HepG2 (cell line): Measurements from ENCODE around the gene EBF4. TPM values are rescaled to one million over a fixed set of nuclear protein-coding genes. Genes with fewer than 3 reads are reported as not detected.

Experiments used
- ARID3A ChIP-seq: IDR thresholded peaks from 2 replicates; pipeline ENCODE4 v1.6.1; 2012; ENCODE audit warnings: low read depth, low read length, improper control_type of control experiment
- CENPT ChIP-seq: sonication (generic); formaldehyde crosslinking; IDR thresholded peaks from 2 replicates; pipeline ENCODE4 v1.8.0; 2022; ENCODE audit warnings: low read depth, mild to moderate bottlenecking, moderate library complexity, missing genetic modification reagents
- CHD4 ChIP-seq: fragments of 200-600 bp; sonication (generic); IDR thresholded peaks from 2 replicates; pipeline ENCODE4 v1.7.0; 2017; ENCODE audit warnings: mild to moderate bottlenecking, low read length, borderline replicate concordance
- IKZF5 ChIP-seq: IDR thresholded peaks from 2 replicates; pipeline ENCODE4 v1.6.1; 2018; ENCODE audit warnings: missing genetic modification reagents, mild to moderate bottlenecking, missing compliant biosample characterization
- KDM5B ChIP-seq: sonication (generic); formaldehyde crosslinking; IDR thresholded peaks from 2 replicates; pipeline ENCODE4 v1.4.0; 2020; ENCODE audit warnings: missing genetic modification reagents, mild to moderate bottlenecking, borderline replicate concordance
- MBNL3 ChIP-seq: fragments of 250-450 bp; sonication (Bioruptor Pico); conservative IDR thresholded peaks from 2 replicates; pipeline ENCODE4 v1.8.0; 2022; ENCODE audit warnings: mild to moderate bottlenecking, inconsistent platforms
- NFIC ChIP-seq: IDR thresholded peaks from 2 replicates; pipeline ENCODE4 v1.6.1; 2012; ENCODE audit warnings: mild to moderate bottlenecking, low read length, inconsistent platforms
- RELA ChIP-seq: sonication (generic); formaldehyde crosslinking; IDR thresholded peaks from 2 replicates; pipeline ENCODE4 v1.4.0; 2020; ENCODE audit warnings: missing genetic modification reagents
- SOX5 ChIP-seq: IDR thresholded peaks from 2 replicates; pipeline ENCODE4 v1.6.1; 2016; ENCODE audit warnings: borderline replicate concordance
- ZBTB2 ChIP-seq: sonication (generic); formaldehyde crosslinking; IDR thresholded peaks from 2 replicates; pipeline ENCODE4 v1.8.0; 2022; ENCODE audit warnings: low read depth, missing genetic modification reagents
- ZNF12 ChIP-seq: sonication (generic); formaldehyde crosslinking; IDR thresholded peaks from 2 replicates; pipeline ENCODE4 v1.5.0; 2020; ENCODE audit warnings: missing genetic modification reagents
- ZNF256 ChIP-seq: sonication (generic); formaldehyde crosslinking; conservative IDR thresholded peaks from 2 replicates; pipeline ENCODE4 v1.4.0; 2020; ENCODE audit warnings: missing genetic modification reagents
- ZNF276 ChIP-seq: sonication (generic); formaldehyde crosslinking; IDR thresholded peaks from 2 replicates; pipeline ENCODE4 v1.4.0; 2020; ENCODE audit warnings: mild to moderate bottlenecking, low read depth, missing genetic modification reagents
- ZNF512B ChIP-seq: sonication (generic); formaldehyde crosslinking; IDR thresholded peaks from 2 replicates; pipeline ENCODE4 v1.5.1; 2020; ENCODE audit warnings: missing genetic modification reagents, mild to moderate bottlenecking, borderline replicate concordance
- ZNF704 ChIP-seq: sonication (generic); formaldehyde crosslinking; IDR thresholded peaks from 2 replicates; pipeline ENCODE4 v1.8.1; 2023; ENCODE audit warnings: mild to moderate bottlenecking, inconsistent platforms, moderate library complexity, missing genetic modification reagents, borderline replicate concordance
- ZNF761 ChIP-seq: sonication (generic); formaldehyde crosslinking; conservative IDR thresholded peaks from 2 replicates; pipeline ENCODE4 v1.4.0; 2020; ENCODE audit warnings: mild to moderate bottlenecking, missing genetic modification reagents
- ZNF788 ChIP-seq: sonication (generic); formaldehyde crosslinking; IDR thresholded peaks from 2 replicates; pipeline ENCODE4 v1.5.0; 2020; ENCODE audit warnings: mild to moderate bottlenecking, missing genetic modification reagents, borderline replicate concordance
- polyA plus RNA-seq, 8 experiments: library from polyadenylated mRNA; depleted of rRNA in 3 of 8; stranded (reverse) in 7 of 8; unstranded in 1 of 8; fragments of >200 nt; fragmentation: Illumina TruSeq in 4 of 8; extraction: Trizol in 4 of 8; gene quantifications; 2 replicates each; pipeline versions ENCODE4 v1.2.1 to v1.2.3, GENCODE V29; 2011 to 2016; ENCODE audit warnings: low read depth in 4 of 8, missing spikeins in 1 of 8, mixed read lengths in 1 of 8; ENCODE audit not compliant: insufficient read depth in 1 of 8
- total RNA-seq, 5 experiments: library from RNA; depleted of rRNA; stranded (reverse); fragments of >200 nt; fragmentation: Illumina TruSeq; extraction: Trizol; gene quantifications; 2 replicates each; pipeline ENCODE4 v1.2.3, GENCODE V29; 2016; ENCODE audit warnings: low read depth in 1 of 5

EBF4 gene
- total and polyA plus RNA-seq, 2 of the 13 experiments (the other 11 are each of a cell fraction or from before 2014, with no cell fraction given), result 0.84 to 2.2 TPM

- TF ChIP-seq ZBTB2 (CRISPR knock-in tag) (no peak), RELA (no peak), MBNL3 (CRISPR knock-in tag) (0 out of 2 replicates have a peak, but pooled peaks have one; percentile 72), ZNF12 (CRISPR knock-in tag) (no peak), NFIC (no peak), ZNF788 (CRISPR knock-in tag) (peak; percentile 15; the same call in 1 of the 2 replicates), CENPT (CRISPR knock-in tag) (0 out of 2 replicates have a peak, but pooled peaks have one; percentile 27), CHD4 (no peak), IKZF5 (CRISPR knock-in tag) (no peak), ZNF704 (CRISPR knock-in tag) (peak; percentile 99), ZNF276 (CRISPR knock-in tag) (peak; percentile 48; the same call in 1 of the 2 replicates), KDM5B (CRISPR knock-in tag) (peak; percentile 94), ZNF256 (CRISPR knock-in tag) (peak; percentile 15; the same call in 1 of the 2 replicates), ZNF512B (CRISPR knock-in tag) (peak; percentile 88; the same call in 1 of the 2 replicates), SOX5 (CRISPR knock-in tag) (no peak), ARID3A (no peak), ZNF761 (CRISPR knock-in tag) (peak; percentile 94; the same call in 1 of the 2 replicates)
Observed at GRCh38 chr20:2652724-2653555, 39.6 kb upstream of the EBF4 start (continued).
